ENCODE data around the gene C19orf12.

C19orf12 gene

GRCh38 chr19:29665215-29665825 is 49.7 kb downstream of the C19orf12 start, which contains the start of gene PLEKHF1:
Gene PLEKHF1 (plus strand): TSS chr19:29665461. CDS start chr19:29673840, 8,379 bp downstream.
- peak; percentile 86 for DNase-seq (ENCODE audit: insufficient read length, low spot score)
- peak; percentile 65 for FAIRE-seq

- FAIRE-seq: no peak
- no peak for DNase-seq (ENCODE audit: insufficient read length, low spot score)
These were observed 50.3 kb downstream of the C19orf12 start for GRCh38 chr19:29664753-29665214.

GRCh38 chr19:29663861-29664752 is 51.0 kb downstream of the C19orf12 start:
- no peak for FAIRE-seq

GRCh38 chr19:29662604-29663404 is 52.3 kb downstream of the C19orf12 start:
- DNase-seq (ENCODE audit: insufficient read length, low spot score): peak; percentile 53

More at GRCh38 chr19:29663861-29664752, 51.0 kb downstream of the C19orf12 start:
- no peak for DNase-seq (ENCODE audit: insufficient read length, low spot score)

DNA sequence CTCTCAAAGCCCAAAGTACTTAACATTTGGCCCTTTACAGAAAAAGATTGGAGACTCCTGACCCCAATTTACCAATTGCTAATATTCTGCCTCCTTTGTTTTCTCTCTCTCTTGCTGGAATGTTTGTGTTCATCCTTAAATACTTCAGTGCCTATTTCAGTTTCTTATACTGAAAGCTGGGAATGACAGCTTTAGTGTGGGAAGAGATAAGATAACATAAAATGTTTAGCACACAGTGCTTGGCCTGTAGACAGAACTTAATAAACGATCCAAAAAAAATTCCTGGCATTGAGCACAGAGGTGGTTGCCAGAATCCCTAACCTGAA is 52.8 kb downstream of the C19orf12 start:
- DNase-seq (ENCODE audit: insufficient read length, low spot score) (no peak), FAIRE-seq (no peak)

More at GRCh38 chr19:29662604-29663404, 52.3 kb downstream of the C19orf12 start:
- no peak for FAIRE-seq

DNA sequence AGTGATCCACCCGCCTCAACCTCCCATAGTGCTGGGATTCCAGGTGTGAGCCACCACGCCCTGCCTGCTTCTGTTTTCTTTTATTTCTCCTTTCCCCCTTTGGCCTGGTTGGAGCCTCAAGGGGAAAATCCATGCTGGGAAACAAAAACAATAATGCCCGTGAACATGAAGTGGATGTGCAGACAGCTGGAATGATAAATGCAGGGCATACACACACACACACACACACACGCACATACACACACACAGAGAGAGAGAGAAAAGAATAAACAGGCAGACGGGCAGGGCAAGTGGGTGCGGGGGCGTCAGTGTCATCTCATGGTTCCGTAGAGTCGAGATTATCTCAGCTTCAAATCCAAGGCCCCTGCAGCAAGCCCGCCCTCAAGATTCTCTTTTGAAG is 54.2 kb downstream of the C19orf12 start:
- DNase-seq (ENCODE audit: insufficient read length, low spot score) (no peak), FAIRE-seq (no peak)

DNA sequence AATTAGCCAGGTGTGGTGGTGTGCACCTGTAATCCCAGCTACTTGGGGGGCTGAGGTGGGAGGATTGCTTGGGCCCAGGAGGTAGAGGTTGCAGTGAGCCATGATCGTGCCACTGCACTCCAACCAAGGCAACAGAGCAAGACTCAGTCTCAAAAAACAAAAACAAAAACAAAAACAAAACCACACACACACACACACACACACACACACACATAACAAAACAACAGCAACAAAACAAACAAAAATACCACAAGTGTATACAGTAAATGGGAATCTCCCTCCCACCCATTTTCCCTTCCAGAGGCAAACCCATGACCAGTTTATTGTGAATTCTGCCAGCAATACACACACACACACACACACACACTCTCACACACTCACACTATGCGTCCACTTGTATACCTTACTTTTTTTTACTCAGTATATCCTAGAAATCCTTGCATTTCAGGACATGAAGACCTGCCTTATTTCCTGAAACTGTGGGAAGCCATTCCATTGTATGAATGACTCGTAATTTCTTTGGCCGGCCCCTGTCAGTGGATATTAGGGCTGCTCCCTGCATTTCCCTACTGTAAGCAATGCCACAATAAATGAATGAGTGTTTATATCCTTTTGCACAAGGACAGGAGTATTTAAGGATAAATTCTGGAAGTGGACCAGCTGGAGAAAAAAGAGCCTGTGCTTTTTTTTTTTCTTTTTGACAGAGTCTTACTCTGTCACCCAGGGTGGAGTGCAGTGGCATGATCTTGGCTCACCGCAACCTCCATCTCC is 56.7 kb downstream of the C19orf12 start:
- FAIRE-seq (no peak), DNase-seq (ENCODE audit: insufficient read length, low spot score) (no peak)

- FAIRE-seq (no peak), DNase-seq (ENCODE audit: insufficient read length, low spot score) (no peak)
These were observed 59.3 kb downstream of the C19orf12 start for GRCh38 chr19:29655648-29656335.

DNA sequence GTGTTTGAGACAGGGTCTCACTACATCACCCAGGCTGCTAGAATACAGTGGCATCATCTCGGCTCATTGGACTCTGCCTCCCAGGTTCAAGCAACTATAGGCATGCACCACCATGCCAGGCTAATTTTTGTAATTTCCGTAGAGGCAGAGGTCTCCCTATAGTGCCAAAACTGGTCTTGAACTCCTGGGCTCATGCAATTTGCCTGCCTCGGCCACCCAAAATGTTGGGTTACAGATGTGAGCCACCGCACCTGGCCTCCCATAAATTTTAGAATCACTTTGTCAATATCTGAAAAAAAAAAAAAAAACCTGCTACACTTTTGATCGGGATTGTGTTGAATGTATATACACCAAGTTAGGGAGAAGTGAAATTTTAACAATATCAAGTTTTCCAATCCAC is 61.7 kb downstream of the C19orf12 start:
- DNase-seq (ENCODE audit: insufficient read length, low spot score) (no peak), FAIRE-seq (no peak)

- no peak for FAIRE-seq
- no peak for DNase-seq (ENCODE audit: insufficient read length, low spot score)
These were observed 63.3 kb downstream of the C19orf12 start for GRCh38 chr19:29651622-29652394.

GRCh38 chr19:29650772-29651387 is 64.2 kb downstream of the C19orf12 start:
- no peak for DNase-seq (ENCODE audit: insufficient read length, low spot score)
- no peak for FAIRE-seq

All from HTR-8/SVneo (cell line).